Endothelial cell of umbilical vein (primary cell): ENCODE measurements around the gene BASP1.

Experiments
- EZH2 ChIP-seq: IDR thresholded peaks from 2 replicates; pipeline ENCODE4 v1.6.1; 2012; ENCODE audit warnings: borderline replicate concordance, low read depth, mild to moderate bottlenecking, moderate library complexity, low read length, inconsistent platforms; ENCODE audit not compliant: severe bottlenecking
- FOS ChIP-seq: IDR thresholded peaks from 2 replicates; pipeline ENCODE4 v1.6.1; 2011; ENCODE audit warnings: mild to moderate bottlenecking, low read length, moderate library complexity, borderline replicate concordance; ENCODE audit not compliant: insufficient read depth
- GATA2 ChIP-seq: IDR thresholded peaks from 2 replicates; pipeline ENCODE4 v1.7.0; 2011; ENCODE audit warnings: low read depth, mild to moderate bottlenecking, moderate library complexity, mixed read lengths, low read length; ENCODE audit not compliant: insufficient read length, insufficient read depth
- JUN ChIP-seq: IDR thresholded peaks from 2 replicates; pipeline ENCODE4 v1.6.1; 2011; ENCODE audit warnings: borderline replicate concordance, low read depth; ENCODE audit not compliant: insufficient read length, insufficient read depth
- MYC ChIP-seq: IDR thresholded peaks from one replicate; pipeline ENCODE4 v1.6.1; 2011; ENCODE audit warnings: mild to moderate bottlenecking, low read depth, low read length
- POLR2A ChIP-seq: IDR thresholded peaks from 2 replicates; pipeline ENCODE4 v1.6.1; 2012; ENCODE audit warnings: low read depth, mild to moderate bottlenecking, control low read depth, low read length
- POLR2AphosphoS5 ChIP-seq: IDR thresholded peaks from 2 replicates; pipeline ENCODE4 v1.6.1; 2012; ENCODE audit warnings: low read depth, mild to moderate bottlenecking, control low read depth, low read length, moderate library complexity; ENCODE audit not compliant: insufficient read depth
- TF ChIP-seq, protein P1 (sequence below), 2 donors: IDR thresholded peaks; 1 replicate in 1 of 2; 2 replicates in 1 of 2; pipeline ENCODE4 v1.5.1; 2011; ENCODE audit warnings: low read length in 2 of 2, mild to moderate bottlenecking in 2 of 2, moderate library complexity in 2 of 2, control low read depth in 1 of 2, inconsistent platforms in 1 of 2, low read depth in 1 of 2; ENCODE audit not compliant: insufficient read depth in 1 of 2; ENCODE audit errors: extremely low read depth in 1 of 2
- TF ChIP-seq, protein P2 (sequence below): IDR thresholded peaks from 2 replicates; pipeline ENCODE4 v1.6.1; 2011; ENCODE audit not compliant: insufficient read depth, insufficient read length

DNA sequence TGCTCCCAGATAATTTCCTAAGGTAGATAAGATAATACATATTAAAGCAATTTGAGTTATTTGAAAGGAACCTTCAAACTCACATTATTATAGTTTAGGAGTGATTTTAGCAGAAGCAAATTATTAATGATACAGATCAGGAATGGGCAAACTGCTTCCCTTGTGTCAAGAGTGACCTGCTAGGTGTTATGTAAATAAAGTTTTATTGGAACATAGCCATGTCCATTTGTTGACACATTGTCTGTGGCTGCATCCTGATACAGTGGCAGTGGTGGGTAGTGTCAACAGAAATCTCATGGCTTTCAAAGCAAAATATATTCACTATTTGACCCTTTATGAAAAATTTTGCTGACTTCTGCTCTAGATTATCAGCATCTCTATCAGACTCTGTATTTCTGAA, 11.4 kb upstream of the BASP1 start:
- TF ChIP-seq POLR2AphosphoS5: no peak
- TF ChIP-seq, protein P1, sequence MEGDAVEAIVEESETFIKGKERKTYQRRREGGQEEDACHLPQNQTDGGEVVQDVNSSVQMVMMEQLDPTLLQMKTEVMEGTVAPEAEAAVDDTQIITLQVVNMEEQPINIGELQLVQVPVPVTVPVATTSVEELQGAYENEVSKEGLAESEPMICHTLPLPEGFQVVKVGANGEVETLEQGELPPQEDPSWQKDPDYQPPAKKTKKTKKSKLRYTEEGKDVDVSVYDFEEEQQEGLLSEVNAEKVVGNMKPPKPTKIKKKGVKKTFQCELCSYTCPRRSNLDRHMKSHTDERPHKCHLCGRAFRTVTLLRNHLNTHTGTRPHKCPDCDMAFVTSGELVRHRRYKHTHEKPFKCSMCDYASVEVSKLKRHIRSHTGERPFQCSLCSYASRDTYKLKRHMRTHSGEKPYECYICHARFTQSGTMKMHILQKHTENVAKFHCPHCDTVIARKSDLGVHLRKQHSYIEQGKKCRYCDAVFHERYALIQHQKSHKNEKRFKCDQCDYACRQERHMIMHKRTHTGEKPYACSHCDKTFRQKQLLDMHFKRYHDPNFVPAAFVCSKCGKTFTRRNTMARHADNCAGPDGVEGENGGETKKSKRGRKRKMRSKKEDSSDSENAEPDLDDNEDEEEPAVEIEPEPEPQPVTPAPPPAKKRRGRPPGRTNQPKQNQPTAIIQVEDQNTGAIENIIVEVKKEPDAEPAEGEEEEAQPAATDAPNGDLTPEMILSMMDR (IDR thresholded peaks at IDR 0.05; ENCODE audit: extremely low read depth in 1 of 2, insufficient read depth in 1 of 2, low read depth in 1 of 2, low read length in 2 of 2): no peak
- no peak for TF ChIP-seq JUN
- no peak for TF ChIP-seq POLR2A
- TF ChIP-seq EZH2: no peak
- TF ChIP-seq MYC: no peak
- TF ChIP-seq, protein P2, sequence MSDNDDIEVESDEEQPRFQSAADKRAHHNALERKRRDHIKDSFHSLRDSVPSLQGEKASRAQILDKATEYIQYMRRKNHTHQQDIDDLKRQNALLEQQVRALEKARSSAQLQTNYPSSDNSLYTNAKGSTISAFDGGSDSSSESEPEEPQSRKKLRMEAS: no peak
- no peak for TF ChIP-seq FOS
- no peak for TF ChIP-seq GATA2
